ENCODE results near the gene GSPT1. TPM values are rescaled to one million over a fixed set of nuclear protein-coding genes. Genes with fewer than 3 reads are reported as not detected.
"Not testable (repeated sequence)": the region's sequence is repeated elsewhere in the genome, so short reads cannot be mapped to it uniquely, and the experiment has no call there.

Gene GSPT1
- total RNA-seq, 1 experiment from 2014 or later = 216 TPM

DNA sequence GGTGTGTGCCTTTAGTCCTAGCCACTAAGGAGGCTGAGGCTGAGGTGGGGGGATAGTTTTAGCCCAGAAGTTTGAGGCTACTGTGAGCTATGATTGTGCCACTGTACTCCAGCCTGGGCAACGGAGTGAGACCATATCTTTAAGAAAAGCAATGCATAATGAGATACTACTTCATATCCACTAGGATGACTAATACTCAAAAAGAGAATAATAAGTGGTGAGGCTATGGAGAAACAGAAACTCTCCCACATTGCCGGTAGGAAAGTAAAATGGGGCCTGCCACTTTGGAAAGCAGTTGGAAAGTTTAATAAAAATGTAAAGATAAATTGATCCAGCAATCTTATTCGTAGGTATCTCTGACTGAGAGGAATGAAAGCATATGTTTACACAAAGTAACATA lies 30.7 kb upstream of the GSPT1 start:
- DNase-seq (ENCODE audit: low spot score) = no peak
- Histone ChIP-seq H3K27ac (ENCODE audit: low read depth, low read length, poor library complexity, severe bottlenecking) (no peak overlapping the region), H3K27me3 (replicated peaks; ENCODE audit: insufficient read depth, low read depth, low read length, poor library complexity) (no peaks in the 10 kb centered on the region), H3K4me3 (ENCODE audit: low read depth, low read length, poor library complexity, severe bottlenecking) (no peak overlapping the region), H3K36me3 (ENCODE audit: insufficient read depth, low read length, poor library complexity, severe bottlenecking) (no peaks in the 10 kb centered on the region), H3K9me3 (ENCODE audit: low read depth, low read length, poor library complexity, severe bottlenecking) (no peaks in the 10 kb centered on the region), H3K4me1 (ENCODE audit: insufficient read depth, low read length, poor library complexity, severe bottlenecking) (no peaks in the 10 kb centered on the region)
- no TSS peak for BruUV-seq (replicated peaks)
- POLR2A ChIA-PET (ENCODE audit: low non-redundant PET) = interaction anchor here (0.5 kb wide), 1 partner anchor 1942 kb away, joined by 25 read pairs; no protein-coding TSS in a partner anchor
- TF ChIP-seq EZH2 (IDR thresholded peaks at IDR 0.05; ENCODE audit: borderline replicate concordance, low read depth, low read length, poor library complexity, severe bottlenecking) = no peak
- TF ChIP-seq, protein P1, sequence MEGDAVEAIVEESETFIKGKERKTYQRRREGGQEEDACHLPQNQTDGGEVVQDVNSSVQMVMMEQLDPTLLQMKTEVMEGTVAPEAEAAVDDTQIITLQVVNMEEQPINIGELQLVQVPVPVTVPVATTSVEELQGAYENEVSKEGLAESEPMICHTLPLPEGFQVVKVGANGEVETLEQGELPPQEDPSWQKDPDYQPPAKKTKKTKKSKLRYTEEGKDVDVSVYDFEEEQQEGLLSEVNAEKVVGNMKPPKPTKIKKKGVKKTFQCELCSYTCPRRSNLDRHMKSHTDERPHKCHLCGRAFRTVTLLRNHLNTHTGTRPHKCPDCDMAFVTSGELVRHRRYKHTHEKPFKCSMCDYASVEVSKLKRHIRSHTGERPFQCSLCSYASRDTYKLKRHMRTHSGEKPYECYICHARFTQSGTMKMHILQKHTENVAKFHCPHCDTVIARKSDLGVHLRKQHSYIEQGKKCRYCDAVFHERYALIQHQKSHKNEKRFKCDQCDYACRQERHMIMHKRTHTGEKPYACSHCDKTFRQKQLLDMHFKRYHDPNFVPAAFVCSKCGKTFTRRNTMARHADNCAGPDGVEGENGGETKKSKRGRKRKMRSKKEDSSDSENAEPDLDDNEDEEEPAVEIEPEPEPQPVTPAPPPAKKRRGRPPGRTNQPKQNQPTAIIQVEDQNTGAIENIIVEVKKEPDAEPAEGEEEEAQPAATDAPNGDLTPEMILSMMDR (conservative IDR thresholded peaks at IDR 0.05; ENCODE audit: low read depth, low read length) = no peak
- CTCF ChIA-PET = interaction anchor here (0.9 kb wide), 1 partner anchor 121 kb away, joined by 3 read pairs; no protein-coding TSS in a partner anchor
- intact Hi-C loops (cut with micrococcal nuclease; ENCODE audit: unreplicated experiment) = no loop called here

DNA sequence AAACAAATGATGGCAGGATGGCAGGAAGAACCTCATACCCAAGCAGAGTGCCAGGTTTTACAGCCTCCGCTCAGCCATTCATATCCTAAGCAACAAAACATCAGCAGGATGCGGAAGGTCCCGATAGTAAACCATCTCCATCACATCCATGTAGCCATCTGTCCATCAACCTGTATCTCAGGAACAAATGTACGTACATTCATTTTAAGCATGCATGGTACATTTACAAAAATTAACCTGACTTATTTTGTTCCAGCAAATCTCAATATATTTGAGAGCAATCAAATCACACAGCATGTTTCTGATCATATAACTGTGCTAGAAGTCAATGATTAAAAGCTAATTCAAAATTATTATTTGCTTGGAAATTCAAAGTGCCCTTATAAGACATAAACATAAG lies 26.2 kb upstream of the GSPT1 start, which contains the start of gene NPIPB2:
NPIPB2 (minus strand) TSS at position 101 of the 400 bp plus-strand sequence; CDS start at position 101, 0 bp downstream.
- BruUV-seq (replicated peaks); H3K9me3 ChIP-seq (ENCODE audit: low read depth, low read length, poor library complexity, severe bottlenecking); intact Hi-C loops (cut with micrococcal nuclease; ENCODE audit: unreplicated experiment); H3K36me3 ChIP-seq (ENCODE audit: insufficient read depth, low read length, poor library complexity, severe bottlenecking); DNase-seq (ENCODE audit: low spot score); POLR2A ChIA-PET (ENCODE audit: low non-redundant PET); H3K4me3 ChIP-seq (ENCODE audit: low read depth, low read length, poor library complexity, severe bottlenecking); H3K27me3 ChIP-seq (replicated peaks; ENCODE audit: insufficient read depth, low read depth, low read length, poor library complexity); H3K27ac ChIP-seq (ENCODE audit: low read depth, low read length, poor library complexity, severe bottlenecking); CTCF ChIA-PET; H3K4me1 ChIP-seq (ENCODE audit: insufficient read depth, low read length, poor library complexity, severe bottlenecking): not testable (repeated sequence)

DNA sequence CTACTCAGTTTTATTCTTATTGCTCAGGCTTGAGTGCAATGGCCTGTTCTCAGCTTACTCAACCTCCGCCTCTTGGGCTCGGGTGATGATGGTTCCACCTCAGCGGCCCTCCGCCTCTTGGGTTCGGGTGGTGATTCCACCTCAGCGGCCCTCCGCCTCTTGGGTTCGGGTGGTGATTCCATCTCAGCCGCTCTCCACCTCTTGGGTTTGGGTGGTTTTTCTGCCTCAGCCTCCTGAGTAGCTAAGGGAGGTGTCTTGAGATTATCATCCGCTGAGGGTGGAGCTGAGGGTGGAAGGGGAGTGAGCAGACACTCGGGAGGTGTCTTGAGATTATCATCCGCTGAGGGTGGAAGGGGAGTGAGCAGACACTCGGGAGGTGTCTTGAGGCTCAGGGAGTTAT lies 11.6 kb upstream of the GSPT1 start:
- H3K36me3 ChIP-seq (ENCODE audit: insufficient read depth, low read length, poor library complexity, severe bottlenecking); intact Hi-C loops (cut with micrococcal nuclease; ENCODE audit: unreplicated experiment); H3K4me3 ChIP-seq (ENCODE audit: low read depth, low read length, poor library complexity, severe bottlenecking); BruUV-seq (replicated peaks); POLR2A ChIA-PET (ENCODE audit: low non-redundant PET); H3K27me3 ChIP-seq (replicated peaks; ENCODE audit: insufficient read depth, low read depth, low read length, poor library complexity); H3K4me1 ChIP-seq (ENCODE audit: insufficient read depth, low read length, poor library complexity, severe bottlenecking); H3K27ac ChIP-seq (ENCODE audit: low read depth, low read length, poor library complexity, severe bottlenecking); CTCF ChIA-PET; H3K9me3 ChIP-seq (ENCODE audit: low read depth, low read length, poor library complexity, severe bottlenecking); DNase-seq (ENCODE audit: low spot score): not testable (repeated sequence)

DNA sequence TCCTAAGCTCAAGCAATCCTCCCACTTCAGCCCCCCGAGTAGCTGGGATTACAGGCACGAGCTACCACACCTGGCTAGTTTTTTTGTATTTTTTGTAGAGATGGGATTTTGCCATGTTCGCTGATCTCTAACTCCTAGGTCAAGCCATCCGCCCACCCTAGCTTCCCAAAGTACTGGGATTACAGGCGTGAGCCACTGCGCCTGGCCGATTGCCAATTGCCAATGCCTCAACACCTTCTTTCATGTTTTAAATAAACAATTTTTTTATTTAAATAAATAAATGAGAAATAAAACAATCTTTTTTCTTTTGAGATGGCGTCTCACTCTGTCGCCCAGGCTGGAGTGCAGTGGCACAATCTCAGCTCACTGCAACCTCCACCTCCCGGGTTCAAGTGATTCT lies 8.3 kb upstream of the GSPT1 start:
- POLR2A ChIA-PET (ENCODE audit: low non-redundant PET) = not testable (repeated sequence)

More for the DNA sequence above, 8.3 kb upstream of the GSPT1 start:
- H3K9me3 ChIP-seq (ENCODE audit: low read depth, low read length, poor library complexity, severe bottlenecking); H3K27me3 ChIP-seq (replicated peaks; ENCODE audit: insufficient read depth, low read depth, low read length, poor library complexity); DNase-seq (ENCODE audit: low spot score); BruUV-seq (replicated peaks); H3K4me1 ChIP-seq (ENCODE audit: insufficient read depth, low read length, poor library complexity, severe bottlenecking); H3K36me3 ChIP-seq (ENCODE audit: insufficient read depth, low read length, poor library complexity, severe bottlenecking); CTCF ChIA-PET; H3K27ac ChIP-seq (ENCODE audit: low read depth, low read length, poor library complexity, severe bottlenecking); H3K4me3 ChIP-seq (ENCODE audit: low read depth, low read length, poor library complexity, severe bottlenecking); intact Hi-C loops (cut with micrococcal nuclease; ENCODE audit: unreplicated experiment): not testable (repeated sequence)

Measured in A673 (cell line).